Loucy (cell line): ENCODE measurements around the gene ZNF687.

Experiments used
- H2AFZ ChIP-seq: fragments of 200-600 bp; sonication (generic); 2 replicates; pipeline ENCODE4 v1.6.0; 2016; ENCODE audit warnings: antibody characterized with exemption, mild to moderate bottlenecking, low read length, moderate library complexity
- H3F3A ChIP-seq: fragments of 200-600 bp; 2 replicates; pipeline ENCODE4 v1.6.0; 2016; ENCODE audit warnings: antibody characterized with exemption, low read depth, mild to moderate bottlenecking
- H3K27me3 ChIP-seq: fragments of 200-600 bp; sonication (generic); 2 replicates; pipeline ENCODE4 v1.6.1; 2014; ENCODE audit warnings: low read length, mild to moderate bottlenecking; ENCODE audit not compliant: insufficient read depth, poor library complexity, severe bottlenecking
- H3K36me3 ChIP-seq: fragments of 200-600 bp; sonication (generic); 2 replicates; pipeline ENCODE4 v1.6.1; 2016; ENCODE audit warnings: low read length; ENCODE audit not compliant: insufficient read depth
- H3K4me1 ChIP-seq: fragments of 200-600 bp; sonication (generic); 2 replicates; pipeline ENCODE4 v1.5.1; 2014; ENCODE audit warnings: low read length, mild to moderate bottlenecking; ENCODE audit not compliant: insufficient read depth, poor library complexity, severe bottlenecking
- H3K4me2 ChIP-seq: fragments of 200-600 bp; sonication (generic); 2 replicates; pipeline ENCODE4 v1.6.0; 2014; ENCODE audit warnings: antibody characterized with exemption, low read length, low read depth, mild to moderate bottlenecking; ENCODE audit not compliant: poor library complexity, severe bottlenecking
- H3K4me3 ChIP-seq: fragments of 200-600 bp; sonication (generic); 2 replicates; pipeline ENCODE4 v1.5.1; 2014; ENCODE audit warnings: low read length, mild to moderate bottlenecking, mixed read lengths; ENCODE audit not compliant: poor library complexity, severe bottlenecking
- H3K79me2 ChIP-seq: fragments of 200-600 bp; sonication (generic); 2 replicates; pipeline ENCODE4 v1.6.1; 2014; ENCODE audit warnings: low read length; ENCODE audit not compliant: insufficient read depth
- H3K9ac ChIP-seq: fragments of 200-600 bp; sonication (generic); 2 replicates; pipeline ENCODE4 v1.6.0; 2014; ENCODE audit warnings: mild to moderate bottlenecking, low read depth, low read length, moderate library complexity; ENCODE audit not compliant: poor library complexity, severe bottlenecking
- H3K9me2 ChIP-seq: fragments of 200-600 bp; sonication (generic); replicated peaks from 2 replicates; pipeline ENCODE4 v1.6.1; 2016; ENCODE audit warnings: low read depth, low read length, mixed read lengths
- H3K9me3 ChIP-seq: fragments of 200-600 bp; sonication (generic); 2 replicates; pipeline ENCODE4 v1.6.1; 2014; ENCODE audit warnings: mild to moderate bottlenecking, antibody characterized with exemption, low read length, low read depth; ENCODE audit not compliant: insufficient read depth
- H4K20me1 ChIP-seq: fragments of 200-600 bp; sonication (generic); 2 replicates; pipeline ENCODE4 v1.6.0; 2014; ENCODE audit warnings: antibody characterized with exemption, low read length, mild to moderate bottlenecking; ENCODE audit not compliant: insufficient read depth, poor library complexity, severe bottlenecking
- CTCF ChIP-seq: fragments of 200-600 bp; sonication (generic); conservative IDR thresholded peaks from 2 replicates; pipeline ENCODE4 v1.5.1; 2014; ENCODE audit warnings: mild to moderate bottlenecking, antibody characterized with exemption, low read length
- EZH2phosphoT487 ChIP-seq: fragments of 200-600 bp; IDR thresholded peaks from 2 replicates; pipeline ENCODE4 v1.6.1; 2018; ENCODE audit warnings: antibody characterized with exemption, mild to moderate bottlenecking, moderate library complexity, borderline replicate concordance

Gene ZNF687

GRCh38 chr1:151312411-151312810, 30.3 kb downstream of the ZNF687 start:
- no peak overlapping the region for H3K9ac ChIP-seq
- no peak overlapping the region for H3K4me2 ChIP-seq
- H3K9me2 ChIP-seq: no peaks in the 10 kb centered on the region
- H3K79me2 ChIP-seq: no peaks in the 10 kb centered on the region
- H3K36me3 ChIP-seq: peaks cover 54% of the 10 kb centered on the region; the same call in 1 of the 2 replicates
- no peaks in the 10 kb centered on the region for H3K9me3 ChIP-seq
- no peak for TF ChIP-seq CTCF
- H2AFZ ChIP-seq: no peak overlapping the region
- no peaks in the 10 kb centered on the region for H3F3A ChIP-seq
- no peaks in the 10 kb centered on the region for H3K27me3 ChIP-seq
- H4K20me1 ChIP-seq: no peaks in the 10 kb centered on the region
- no peak overlapping the region for H3K4me3 ChIP-seq
- no peaks in the 10 kb centered on the region for H3K4me1 ChIP-seq

GRCh38 chr1:151312826-151313225, 30.7 kb downstream of the ZNF687 start:
- H3F3A ChIP-seq: no peaks in the 10 kb centered on the region
- H3K79me2 ChIP-seq: no peaks in the 10 kb centered on the region
- no peaks in the 10 kb centered on the region for H4K20me1 ChIP-seq
- no peak overlapping the region for H3K4me3 ChIP-seq
- no peak overlapping the region for H3K9ac ChIP-seq
- peaks cover 50% of the 10 kb centered on the region; the same call in 1 of the 2 replicates for H3K36me3 ChIP-seq
- no peak overlapping the region for H2AFZ ChIP-seq
- no peak overlapping the region for H3K4me2 ChIP-seq
- TF ChIP-seq CTCF: no peak
- TF ChIP-seq EZH2phosphoT487: no peak
- H3K4me1 ChIP-seq: no peaks in the 10 kb centered on the region
- H3K27me3 ChIP-seq: no peaks in the 10 kb centered on the region
- no peaks in the 10 kb centered on the region for H3K9me2 ChIP-seq
- H3K9me3 ChIP-seq: no peaks in the 10 kb centered on the region

- Histone ChIP-seq H3F3A (no peaks in the 10 kb centered on the region), H3K4me3 (no peak overlapping the region), H3K9me3 (no peaks in the 10 kb centered on the region), H3K36me3 (peaks cover 43% of the 10 kb centered on the region; the same call in 1 of the 2 replicates), H3K27me3 (no peaks in the 10 kb centered on the region), H3K4me1 (no peaks in the 10 kb centered on the region), H4K20me1 (no peaks in the 10 kb centered on the region), H3K9me2 (no peaks in the 10 kb centered on the region), H2AFZ (no peak overlapping the region), H3K79me2 (no peaks in the 10 kb centered on the region), H3K9ac (no peak overlapping the region), H3K4me2 (no peak overlapping the region)
- TF ChIP-seq EZH2phosphoT487: no peak
- TF ChIP-seq CTCF: no peak
These were observed 31.4 kb downstream of the ZNF687 start for GRCh38 chr1:151313501-151313900.
